Cortex of kidney (tissue), 1 donor: Measurements from ENCODE around the gene CDT1.

ENCODE experiments used
- DNase-seq: peaks from one replicate; lab custom pipeline; 2025; lab: John Stamatoyannopoulos, UW

Gene CDT1

GRCh38 chr16:88836791-88837190 lies 33.2 kb downstream of the CDT1 start:
- no peak for DNase-seq

- no peak for DNase-seq
Measured at GRCh38 chr16:88837806-88838205, 34.2 kb downstream of the CDT1 start.

- no peak for DNase-seq
Measured at GRCh38 chr16:88838566-88838965, 35.0 kb downstream of the CDT1 start.

GRCh38 chr16:88839026-88839529 lies 35.5 kb downstream of the CDT1 start:
- DNase-seq, result no peak

GRCh38 chr16:88839745-88840599 lies 36.4 kb downstream of the CDT1 start:
- DNase-seq, result no peak

- no peak for DNase-seq
Measured at GRCh38 chr16:88840600-88841215, 37.1 kb downstream of the CDT1 start.

DNA sequence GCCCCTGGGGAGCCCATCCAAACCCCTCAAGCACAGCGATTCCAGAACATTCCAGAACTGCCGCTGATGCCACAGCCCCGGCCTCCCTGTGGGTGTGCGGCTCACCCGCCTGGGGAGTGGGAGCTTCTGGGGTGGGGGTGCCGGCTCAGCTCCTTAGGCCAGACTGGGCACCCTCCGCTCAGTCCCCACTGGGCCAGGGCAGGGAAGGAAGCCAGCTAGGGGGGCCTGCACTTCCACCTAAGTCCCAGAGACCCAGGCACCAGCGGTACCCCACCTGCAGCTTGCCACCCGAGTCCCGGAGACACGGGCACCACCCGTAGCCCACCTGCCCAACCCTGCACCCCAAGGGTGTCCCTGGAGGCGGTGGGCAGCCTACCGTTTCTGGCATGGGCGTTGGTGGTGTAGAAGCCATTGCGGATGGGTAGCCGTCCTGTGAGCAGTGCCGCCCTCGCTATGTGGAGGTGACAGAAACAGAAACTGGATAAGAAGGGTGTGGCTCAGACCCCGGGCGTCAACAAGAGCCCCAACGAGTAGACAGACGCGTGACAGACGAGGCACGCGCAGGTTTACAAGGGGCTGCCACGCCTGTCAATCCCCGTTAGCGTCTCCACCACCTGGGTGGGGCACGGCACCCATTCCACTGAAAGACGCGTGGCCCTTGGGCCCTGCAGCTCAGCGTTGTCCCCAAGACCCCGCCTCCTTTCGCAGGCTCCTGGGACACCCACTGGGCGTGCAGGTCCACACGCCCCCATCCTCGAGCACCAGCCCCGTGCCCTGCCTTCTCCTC lies 38.1 kb downstream of the CDT1 start:
- DNase-seq, result no peak

- DNase-seq, result no peak
Measured at GRCh38 chr16:88842308-88842756, 38.7 kb downstream of the CDT1 start.

DNA sequence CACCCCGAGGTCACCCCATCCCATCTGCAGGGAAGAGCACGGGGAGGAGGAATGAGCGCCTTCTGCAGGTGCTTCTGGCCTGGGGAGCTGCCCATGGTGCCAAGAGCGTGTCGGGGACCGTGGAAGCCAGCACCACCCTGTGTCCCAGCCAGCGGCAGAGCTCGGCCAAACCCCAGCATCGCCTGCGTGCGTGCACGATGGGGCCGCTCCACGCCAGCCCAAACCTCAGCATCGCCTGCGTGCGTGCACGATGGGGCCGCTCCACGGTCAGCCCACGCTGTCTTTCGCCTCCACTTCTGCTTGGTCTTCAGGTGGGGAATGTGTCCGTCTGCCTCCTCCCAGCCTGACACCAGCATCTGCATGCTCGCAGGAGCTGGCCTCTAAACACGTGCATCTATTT lies 39.2 kb downstream of the CDT1 start:
- DNase-seq, result no peak

GRCh38 chr16:88843256-88843655 lies 39.7 kb downstream of the CDT1 start:
- no peak for DNase-seq

DNA sequence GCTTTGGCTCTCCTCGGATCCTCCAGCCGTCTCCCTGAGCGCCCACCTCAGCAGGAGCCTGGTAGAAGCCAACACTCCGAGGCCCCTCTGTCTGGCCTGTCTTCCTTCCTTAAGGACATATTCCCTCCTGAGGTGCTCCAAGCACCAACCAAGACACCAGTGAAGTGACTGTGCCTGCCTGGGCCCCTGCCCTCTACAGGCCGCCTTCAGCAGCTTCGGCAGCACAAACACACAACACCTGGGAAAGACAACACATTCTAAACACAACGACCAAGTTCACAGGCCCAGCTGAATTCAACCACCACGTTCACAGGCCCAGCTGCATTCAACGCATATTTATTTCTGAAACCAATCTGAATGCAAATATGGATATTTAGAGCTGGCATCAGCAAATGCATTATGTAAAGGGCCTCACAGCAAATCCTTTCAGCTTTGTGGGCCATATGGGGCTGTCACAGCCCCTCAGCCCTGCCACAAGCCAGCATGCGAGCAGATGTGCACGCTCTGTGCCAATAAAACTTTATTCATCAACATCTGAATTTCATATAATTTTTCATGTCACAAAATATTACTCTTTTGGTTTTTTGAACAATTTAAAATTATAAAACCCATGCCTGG lies 40.9 kb downstream of the CDT1 start:
- DNase-seq, result no peak

DNA sequence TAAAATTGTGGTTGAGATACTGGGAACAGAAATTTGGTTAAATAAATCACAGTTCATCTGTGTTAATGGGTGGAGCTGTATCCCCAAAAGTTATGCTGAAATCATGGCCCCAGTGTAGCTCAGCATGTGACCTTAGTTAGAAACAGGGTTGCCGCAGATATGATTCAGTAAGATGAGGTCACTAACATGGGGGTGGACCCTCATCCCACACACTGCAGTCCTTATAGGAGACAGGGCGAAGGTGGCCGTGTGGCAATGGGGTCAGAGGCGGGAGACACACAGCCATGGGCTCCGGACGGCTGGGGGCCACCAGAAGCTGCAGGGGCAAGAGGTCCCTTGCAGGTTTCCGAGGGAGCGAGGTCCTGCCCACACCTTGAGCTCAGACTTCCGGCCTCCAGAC lies 42.5 kb downstream of the CDT1 start:
- DNase-seq, result no peak

DNA sequence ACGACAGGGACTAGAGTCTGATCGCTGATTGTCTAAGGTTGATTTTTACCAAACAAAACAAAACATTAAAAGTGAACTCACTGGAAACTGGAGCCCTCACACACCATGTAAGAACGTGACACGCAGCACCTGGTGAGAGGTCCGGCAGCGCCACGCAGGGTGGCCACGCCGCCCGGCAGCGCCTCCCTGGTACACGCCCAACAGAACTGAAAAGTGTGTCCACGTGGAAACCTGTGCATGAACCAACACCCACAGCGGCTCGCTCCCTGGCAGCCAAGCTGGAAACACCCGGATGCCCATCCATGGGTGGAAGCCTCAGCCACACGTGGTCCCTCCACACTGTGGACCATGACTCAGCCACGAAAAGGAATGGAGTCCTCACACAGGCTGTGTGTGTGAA lies 44.1 kb downstream of the CDT1 start:
- DNase-seq, result no peak

DNA sequence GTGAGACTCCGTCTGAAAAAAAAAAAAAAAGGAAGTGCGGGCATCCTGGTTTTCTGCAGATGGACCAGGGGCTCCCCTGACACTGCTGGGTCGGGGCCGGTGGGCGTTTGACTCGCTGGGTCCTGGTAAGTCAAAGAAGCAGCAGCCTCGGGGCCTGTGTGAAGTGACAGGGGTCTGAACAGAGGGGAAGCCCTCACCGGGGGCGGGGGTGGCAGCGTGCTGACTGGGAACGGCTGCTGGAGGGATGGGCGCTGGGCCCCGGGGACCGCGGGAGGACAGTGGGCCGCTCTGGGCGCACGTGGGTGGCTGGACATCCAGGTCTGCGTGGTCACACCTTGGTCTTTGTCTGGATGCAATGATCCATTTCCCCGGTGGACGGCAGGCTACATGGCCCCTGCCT lies 45.0 kb downstream of the CDT1 start:
- DNase-seq, result no peak

GRCh38 chr16:88850531-88851199 lies 47.1 kb downstream of the CDT1 start:
- DNase-seq, result no peak

DNA sequence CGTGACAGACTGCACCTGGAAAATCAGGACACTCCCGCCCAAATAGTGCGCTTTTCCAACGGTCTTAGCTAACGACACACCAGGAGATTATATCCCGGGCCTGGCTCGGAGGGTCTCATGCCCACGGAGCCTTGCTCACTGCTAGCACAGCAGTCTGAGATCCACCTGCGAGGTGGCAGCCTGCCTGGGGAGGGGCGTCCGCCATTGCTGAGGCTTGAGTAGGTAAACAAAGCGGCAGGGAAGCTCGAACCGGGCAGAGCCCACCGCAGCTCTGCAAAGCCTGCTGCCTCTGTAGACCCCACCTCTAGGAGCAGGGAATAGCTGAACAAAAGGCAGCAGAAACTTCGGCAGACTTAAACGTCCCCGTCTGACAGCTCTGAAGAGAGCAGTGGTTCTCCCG lies 48.0 kb downstream of the CDT1 start:
- DNase-seq, result no peak

DNA sequence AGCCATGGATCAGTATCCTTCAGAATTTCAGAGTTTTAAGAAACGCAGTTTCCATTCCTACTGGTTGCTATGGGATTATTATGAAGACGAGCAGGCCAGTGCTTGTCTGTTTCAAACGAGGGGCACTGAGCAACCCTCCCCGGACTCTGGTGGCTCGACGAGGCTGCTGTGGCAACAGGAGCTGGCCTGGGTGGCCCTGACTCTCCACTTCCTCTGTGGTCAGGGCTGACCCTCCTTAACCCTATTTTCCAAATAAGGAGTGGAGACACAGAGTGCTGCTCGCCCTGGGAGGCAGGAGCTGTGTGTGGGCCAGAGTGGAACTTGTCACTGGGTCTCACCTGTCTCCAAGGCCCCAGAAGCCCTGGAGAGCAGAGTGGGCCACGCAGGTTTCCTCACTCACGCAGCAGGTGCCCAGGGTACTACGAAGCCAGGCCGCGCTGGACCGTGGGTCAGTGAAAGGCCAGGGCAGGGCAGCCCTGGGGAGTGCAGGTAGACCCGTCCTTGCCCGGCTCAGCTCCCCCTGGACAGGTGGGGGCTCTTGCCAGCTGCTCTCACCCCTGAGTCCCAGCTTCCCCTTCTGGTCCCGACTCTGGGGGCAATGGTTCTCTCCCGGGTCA lies 49.8 kb downstream of the CDT1 start:
- no peak for DNase-seq

GRCh38 chr16:88854306-88855111 lies 50.9 kb downstream of the CDT1 start:
- no peak for DNase-seq

DNA sequence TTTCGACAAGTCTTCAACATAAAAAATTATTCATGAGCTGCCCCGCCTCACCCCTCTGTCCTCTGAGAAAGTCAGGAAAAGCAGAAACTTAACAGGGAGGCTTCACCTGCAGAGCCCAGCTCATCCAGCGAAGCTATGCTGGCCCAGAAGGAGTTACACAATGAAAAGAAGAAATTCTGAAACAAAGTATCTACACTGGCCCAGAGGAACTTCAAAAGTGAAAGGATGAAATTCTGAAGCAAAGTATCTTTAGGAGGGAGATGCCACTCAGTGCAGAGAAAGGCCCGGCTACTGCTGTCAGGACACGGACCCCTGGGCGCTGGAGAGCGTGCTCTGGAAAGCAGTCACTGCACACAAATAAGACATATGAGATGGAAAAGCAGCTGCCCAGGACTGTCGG lies 51.6 kb downstream of the CDT1 start:
- no peak for DNase-seq

GRCh38 chr16:88855736-88856121 lies 52.1 kb downstream of the CDT1 start:
- DNase-seq, result no peak
